Common myeloid progenitor, CD34-positive (primary cell): ENCODE measurements around the gene MMP15.
"Not testable (repeated sequence)": the region's sequence is repeated elsewhere in the genome, so short reads cannot be mapped to it uniquely, and the experiment has no call there.

Experiments used
- CTCF ChIA-PET: fragments of 350-600 bp; sonication (Branson Sonifier 250); formaldehyde crosslinking; loops from one replicate; lab custom pipeline; 2021; ENCODE audit warnings: antibody characterized with exemption; lab: Charles Lee
- POLR2A ChIA-PET: fragments of 350-600 bp; sonication (Branson Sonifier 250); formaldehyde crosslinking; loops from one replicate; lab custom pipeline; 2021; ENCODE audit warnings: antibody characterized with exemption; lab: Charles Lee
- DNase-seq, 3 donors: peaks; one replicate each; pipeline versions ENCODE4 v3.0.0 to v3.0.0-alpha.2; 2013
- H3K27ac ChIP-seq, 2 experiments: 1 replicate in 1 of 2; 2 replicates in 1 of 2; pipeline ENCODE4 v1.7.0; 2013; ENCODE audit warnings: inconsistent platforms in 2 of 2, low read length in 2 of 2, mild to moderate bottlenecking in 2 of 2, low read depth in 1 of 2, moderate library complexity in 1 of 2; ENCODE audit not compliant: severe bottlenecking in 2 of 2, insufficient read depth in 1 of 2, poor library complexity in 1 of 2
- H3K27me3 ChIP-seq, 5 experiments: replicated peaks in 2 of 5; 1 replicate in 3 of 5; 2 replicates in 2 of 5; pipeline versions ENCODE4 v1.6.1 to v1.7.0; 2013; ENCODE audit warnings: low read length in 4 of 5, mild to moderate bottlenecking in 2 of 5, moderate library complexity in 2 of 5, inconsistent platforms in 1 of 5; ENCODE audit not compliant: insufficient read depth in 5 of 5, control insufficient read depth in 4 of 5
- H3K36me3 ChIP-seq, 4 experiments: 1 replicate in 2 of 4; 2 replicates in 2 of 4; pipeline versions ENCODE4 v1.6.1 to v1.7.0; 2013; ENCODE audit warnings: low read length in 3 of 4, control low read depth in 1 of 4, mild to moderate bottlenecking in 1 of 4; ENCODE audit not compliant: control insufficient read depth in 4 of 4, insufficient read depth in 4 of 4
- H3K4me1 ChIP-seq, 4 experiments: 1 replicate in 3 of 4; 2 replicates in 1 of 4; pipeline versions ENCODE4 v1.6.1 to v1.7.1; 2013; ENCODE audit warnings: low read length in 3 of 4, mild to moderate bottlenecking in 3 of 4, control low read depth in 1 of 4, inconsistent platforms in 1 of 4, moderate library complexity in 1 of 4; ENCODE audit not compliant: control insufficient read depth in 4 of 4, insufficient read depth in 4 of 4; ENCODE audit errors: control extremely low read depth in 1 of 4
- H3K4me3 ChIP-seq, 7 experiments: 1 replicate in 4 of 7; 2 replicates in 3 of 7; pipeline versions ENCODE4 v1.5.1 to v1.7.0; 2013; ENCODE audit warnings: mild to moderate bottlenecking in 7 of 7, low read length in 6 of 7, moderate library complexity in 6 of 7, inconsistent platforms in 2 of 7, low read depth in 2 of 7, control low read depth in 1 of 7; ENCODE audit not compliant: insufficient read depth in 4 of 7, control insufficient read depth in 1 of 7; ENCODE audit errors: extremely low read depth in 1 of 7
- H3K9me3 ChIP-seq, 5 experiments: 1 replicate in 4 of 5; 2 replicates in 1 of 5; pipeline versions ENCODE4 v1.6.1 to v1.7.1; 2013; ENCODE audit warnings: low read length in 4 of 5, mild to moderate bottlenecking in 2 of 5, inconsistent platforms in 1 of 5, low read depth in 1 of 5, moderate library complexity in 1 of 5; ENCODE audit not compliant: control insufficient read depth in 4 of 5, insufficient read depth in 2 of 5; ENCODE audit errors: control extremely low read depth in 1 of 5
- WGBS: methylation state at CpG from one replicate; pipeline ENCODE4 v1.1.5; 2013; ENCODE audit not compliant: insufficient coverage; 5-methylcytosine and 5-hydroxymethylcytosine counted together

MMP15 gene

GRCh38 chr16:58094026-58094425 is 68.5 kb downstream of the MMP15 start:
- POLR2A ChIA-PET, result no interaction called here
- CTCF ChIA-PET, result interaction anchor here (1.4 kb wide), 1 partner anchor 36 kb away, joined by 3 read pairs; no protein-coding TSS in a partner anchor
- 92% methylated on average over 2 of the region's 5 CpGs for WGBS

GRCh38 chr16:58094791-58095574 is 69.4 kb downstream of the MMP15 start:
- Histone ChIP-seq H3K27me3 (no peaks in the 10 kb centered on the region), H3K4me3 (no peak overlapping the region), H3K4me1 (peaks cover 0 to 6% (median 2%) of the 10 kb centered on the region in 4 experiments), H3K27ac (no peak overlapping the region), H3K36me3 (no peaks in the 10 kb centered on the region), H3K9me3 (no peaks in the 10 kb centered on the region)
- DNase-seq, result no peak
- CTCF ChIA-PET, result interaction anchor here (1.2 to 3.7 kb wide), 7 partner anchors 11 to 72 kb away, joined by 3 to 17 read pairs (median 4); no protein-coding TSS in a partner anchor
- POLR2A ChIA-PET, result no interaction called here
- WGBS, result 65% methylated on average over 11 of the region's 15 CpGs

More at GRCh38 chr16:58094026-58094425, 68.5 kb downstream of the MMP15 start:
- no peak for DNase-seq
- Histone ChIP-seq H3K27ac (no peak overlapping the region), H3K9me3 (no peaks in the 10 kb centered on the region), H3K4me1 (peaks cover 0 to 4% (median 0%) of the 10 kb centered on the region in 4 experiments), H3K4me3 (no peak overlapping the region), H3K27me3 (no peaks in the 10 kb centered on the region), H3K36me3 (no peaks in the 10 kb centered on the region)

GRCh38 chr16:58095575-58095960 is 70.0 kb downstream of the MMP15 start:
- CTCF ChIA-PET, result interaction anchor here (1.2 to 3.7 kb wide), 7 partner anchors 11 to 72 kb away, joined by 3 to 17 read pairs (median 5); no protein-coding TSS in a partner anchor
- H3K27me3 ChIP-seq, DNase-seq, H3K4me1 ChIP-seq, H3K4me3 ChIP-seq, H3K36me3 ChIP-seq, H3K27ac ChIP-seq, H3K9me3 ChIP-seq, POLR2A ChIA-PET: not testable (repeated sequence)
- 85% methylated on average over 4 of the region's 6 CpGs for WGBS

GRCh38 chr16:58096249-58096648 is 70.7 kb downstream of the MMP15 start:
- Histone ChIP-seq H3K27ac (no peak overlapping the region), H3K9me3 (no peaks in the 10 kb centered on the region), H3K27me3 (no peaks in the 10 kb centered on the region), H3K36me3 (no peaks in the 10 kb centered on the region), H3K4me3 (no peak overlapping the region), H3K4me1 (peaks cover 0 to 13% (median 10%) of the 10 kb centered on the region in 4 experiments)
- no CpG with 5 or more reads among the region's 2 CpGs for WGBS
- ChIA-PET CTCF (interaction anchor here (1.2 to 3.7 kb wide), 12 partner anchors 10 to 73 kb away, joined by 3 to 17 read pairs (median 6); partner anchors contain the start of gene MMP15), POLR2A (no interaction called here)
- no peak for DNase-seq
